SK-N-MC (cell line): ENCODE results near the gene TRDMT1.

ENCODE experiments used
- DNase-seq: peaks from one replicate; pipeline ENCODE4 v3.0.0-alpha.2; 2011; ENCODE audit warnings: low read depth, low spot score
- H3K27ac ChIP-seq: fragments of 200-600 bp; sonication (generic); 2 replicates; pipeline ENCODE4 v1.5.1; 2016; ENCODE audit warnings: mixed run types
- H3K36me3 ChIP-seq: fragments of 200-600 bp; sonication (generic); 2 replicates; pipeline ENCODE4 v1.6.1; 2017; ENCODE audit warnings: antibody characterized with exemption, low read length, mixed read lengths; ENCODE audit not compliant: insufficient read depth
- H3K4me3 ChIP-seq: fragments of 200-600 bp; sonication (generic); 2 replicates; pipeline ENCODE4 v1.5.1; 2016
- H3K9ac ChIP-seq: fragments of 200-600 bp; sonication (generic); 2 replicates; pipeline ENCODE4 v1.8.0; 2017; ENCODE audit warnings: mixed run types, mixed read lengths; ENCODE audit not compliant: insufficient read length
- H3K9me3 ChIP-seq: fragments of 200-600 bp; sonication (generic); 2 replicates; pipeline ENCODE4 v1.6.1; 2017; ENCODE audit warnings: low read depth, mild to moderate bottlenecking, antibody characterized with exemption, low read length, moderate library complexity, mixed read lengths
- EZH2 ChIP-seq: fragments of 200-600 bp; sonication (generic); IDR thresholded peaks from one replicate; pipeline ENCODE4 v1.6.1; 2017; ENCODE audit warnings: antibody characterized with exemption
- FOXP2 ChIP-seq: optimal IDR thresholded peaks from 2 replicates; pipeline ENCODE3; 2011; ENCODE audit warnings: mild to moderate bottlenecking, moderate library complexity; ENCODE audit not compliant: insufficient read depth; ENCODE audit errors: extremely low read length, control extremely low read depth
- POLR2AphosphoS5 ChIP-seq: IDR thresholded peaks from 2 replicates; pipeline ENCODE4 v1.6.1; 2012; ENCODE audit warnings: mild to moderate bottlenecking, low read depth, low read length, borderline replicate concordance

TRDMT1 gene

DNA sequence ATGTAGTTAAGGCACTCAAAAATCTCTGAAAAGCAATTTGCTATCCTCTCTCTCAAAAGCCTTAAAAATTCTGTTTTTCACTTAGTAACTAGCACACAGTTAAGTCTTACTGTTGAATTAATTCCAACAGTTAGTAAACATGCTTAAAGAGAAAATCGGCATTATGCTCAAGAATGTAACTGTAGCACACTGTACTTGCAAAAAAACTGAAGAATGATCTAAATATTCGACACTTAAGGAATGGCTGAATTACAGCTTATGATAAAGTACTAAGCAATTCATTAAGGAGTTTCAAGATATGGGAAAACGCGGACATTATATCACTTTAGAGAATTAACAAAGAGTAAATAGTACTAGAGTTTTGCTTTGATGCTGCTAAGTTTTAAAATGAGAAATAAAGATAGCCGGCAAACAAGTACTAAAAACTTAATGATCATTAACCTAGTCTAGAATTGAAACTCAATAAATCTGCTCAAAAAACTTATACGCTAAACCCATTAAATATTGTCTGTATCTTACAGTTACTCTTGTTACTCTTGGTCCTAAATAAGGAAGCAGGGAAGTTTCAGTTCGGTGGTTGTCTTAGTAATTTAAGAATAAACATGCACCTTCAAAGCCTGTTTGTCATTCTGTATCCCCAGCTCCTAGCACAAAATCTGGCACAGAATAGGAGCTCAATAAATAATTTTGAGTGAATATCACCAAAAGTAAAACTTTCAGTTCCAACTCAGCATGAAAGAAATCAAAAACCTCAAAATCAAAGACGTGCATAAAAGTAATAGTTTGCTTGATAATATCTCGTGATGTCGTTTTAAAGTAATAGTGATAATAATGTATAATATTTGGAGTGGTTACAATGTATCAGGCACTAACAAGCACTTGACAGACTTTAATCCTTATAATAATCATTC, 1.2 kb downstream of the TRDMT1 start:
- Histone ChIP-seq H3K36me3 (no peaks in the 10 kb centered on the region), H3K9ac (peak overlapping the region; percentile 86), H3K27ac (peak overlapping the region; percentile 90), H3K9me3 (no peaks in the 10 kb centered on the region), H3K4me3 (peak overlapping the region; percentile 91)
- no peak for TF ChIP-seq FOXP2
- TF ChIP-seq EZH2 = no peak
- TF ChIP-seq POLR2AphosphoS5 = no peak
- DNase-seq = no peak

DNA sequence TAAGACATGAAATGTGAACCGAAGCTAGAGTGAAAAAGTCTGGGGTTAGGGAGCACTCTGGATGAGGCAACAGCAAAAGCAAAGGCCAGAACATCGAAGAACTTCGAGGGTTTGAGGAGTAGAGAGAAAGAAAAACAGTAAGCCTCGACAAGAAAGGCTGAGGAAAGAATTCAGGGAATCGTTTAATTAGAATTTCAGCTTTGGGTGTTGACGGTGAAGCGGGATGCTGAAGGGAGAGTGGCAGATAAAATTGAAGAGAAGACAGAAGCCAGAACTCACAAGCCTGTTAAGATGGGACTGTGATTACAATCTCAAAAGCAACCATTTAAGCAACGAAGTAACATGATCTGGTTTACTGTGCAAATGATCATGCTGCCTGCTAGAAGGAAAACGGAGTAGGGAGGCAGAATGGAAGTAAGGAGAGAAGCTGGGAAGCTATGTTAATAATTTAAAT, 2.1 kb downstream of the TRDMT1 start:
- no peak for TF ChIP-seq POLR2AphosphoS5
- no peak for TF ChIP-seq FOXP2
- no peak for TF ChIP-seq EZH2
- no peak for DNase-seq
- Histone ChIP-seq H3K4me3 (peak overlapping the region; percentile 91), H3K27ac (peak overlapping the region; percentile 90), H3K9ac (peak overlapping the region; percentile 86), H3K9me3 (no peaks in the 10 kb centered on the region), H3K36me3 (no peaks in the 10 kb centered on the region)

DNA sequence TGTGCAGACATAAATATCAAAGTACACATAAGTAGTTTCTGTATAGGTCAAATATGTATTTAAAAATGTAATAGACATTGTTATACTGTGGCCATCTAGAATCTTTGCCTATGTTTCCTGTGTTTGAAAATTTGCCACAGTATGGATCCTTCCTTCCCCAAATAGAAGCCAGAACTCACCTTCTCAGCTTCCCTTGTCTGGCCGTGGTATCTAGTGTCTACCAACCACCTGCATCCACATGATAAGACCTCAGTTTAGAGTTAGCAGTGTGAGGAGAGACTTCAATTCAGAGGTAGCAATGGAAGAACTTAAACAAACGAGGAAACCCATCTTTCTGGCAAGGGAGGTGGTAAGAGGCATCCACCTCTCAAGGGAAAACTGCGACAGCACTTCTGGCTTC, 4.9 kb downstream of the TRDMT1 start:
- Histone ChIP-seq H3K9ac (no peak overlapping the region), H3K36me3 (no peaks in the 10 kb centered on the region), H3K27ac (no peak overlapping the region), H3K9me3 (no peaks in the 10 kb centered on the region), H3K4me3 (no peak overlapping the region)
- no peak for DNase-seq
- TF ChIP-seq POLR2AphosphoS5 (no peak), FOXP2 (no peak), EZH2 (no peak)

DNA sequence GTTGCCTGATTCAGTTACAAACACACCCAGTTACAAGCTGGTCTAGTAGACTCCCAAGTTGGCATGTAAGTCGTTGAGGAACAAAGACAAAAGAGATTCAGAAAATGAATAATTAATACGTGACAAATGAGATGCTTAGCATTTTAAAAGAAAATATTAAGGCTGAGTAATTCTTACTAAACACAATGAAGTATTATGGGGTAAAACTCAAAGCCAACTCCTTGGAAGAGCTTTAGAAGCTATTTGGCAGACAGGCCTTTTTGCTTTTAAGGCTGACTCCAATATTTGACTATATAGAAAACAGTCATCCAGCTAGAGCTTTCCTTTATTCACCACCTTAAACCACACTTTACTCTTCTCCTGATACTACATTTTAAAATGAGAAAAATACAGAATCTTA, 5.4 kb downstream of the TRDMT1 start:
- H3K27ac ChIP-seq = no peak overlapping the region
- H3K9ac ChIP-seq = no peak overlapping the region
- H3K9me3 ChIP-seq = no peaks in the 10 kb centered on the region
- no peak overlapping the region for H3K4me3 ChIP-seq
- H3K36me3 ChIP-seq = no peaks in the 10 kb centered on the region
- no peak for TF ChIP-seq EZH2
- TF ChIP-seq FOXP2 = no peak
- TF ChIP-seq POLR2AphosphoS5 = no peak
- no peak for DNase-seq

DNA sequence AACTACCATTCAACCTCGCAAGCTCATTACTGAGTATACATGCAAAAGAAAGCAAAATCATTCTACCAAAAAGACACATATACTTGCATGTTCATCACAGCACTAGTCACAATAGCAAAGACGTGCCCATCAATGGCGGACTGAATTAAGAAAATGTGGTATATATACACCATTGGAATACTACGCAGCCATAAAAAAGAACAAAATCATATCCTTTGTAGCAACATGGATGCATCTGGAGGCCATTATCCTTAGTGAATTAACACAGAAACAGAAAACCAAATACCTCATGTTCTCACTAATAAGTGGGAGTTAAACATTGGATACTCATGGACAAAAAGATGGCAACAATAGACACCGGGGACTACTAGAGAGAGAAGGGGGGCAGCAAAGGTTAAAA, 6.4 kb downstream of the TRDMT1 start:
- TF ChIP-seq POLR2AphosphoS5 (no peak), FOXP2 (no peak), EZH2 (no peak)
- H3K36me3 ChIP-seq = no peaks in the 10 kb centered on the region
- no peak overlapping the region for H3K4me3 ChIP-seq
- no peaks in the 10 kb centered on the region for H3K9me3 ChIP-seq
- no peak overlapping the region for H3K27ac ChIP-seq
- H3K9ac ChIP-seq = no peak overlapping the region
- DNase-seq = no peak

DNA sequence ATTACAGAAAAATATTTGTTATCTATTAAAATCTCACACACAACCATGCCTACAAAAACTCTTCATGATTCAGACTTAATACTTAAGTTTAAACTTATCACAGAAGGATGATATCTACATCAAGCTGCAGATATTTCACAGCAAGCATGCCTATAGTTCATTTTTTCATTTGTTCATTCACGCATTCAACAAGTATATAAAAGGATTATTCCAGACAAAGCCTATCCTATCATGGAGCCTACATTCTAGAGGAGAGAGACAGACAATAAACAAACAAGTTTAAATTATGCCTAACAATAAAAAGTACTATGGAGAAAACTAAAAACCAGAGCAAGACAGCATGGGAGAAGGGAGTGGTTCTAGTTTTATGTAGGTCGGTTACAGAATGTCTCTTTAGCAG, 10.9 kb downstream of the TRDMT1 start:
- no peak overlapping the region for H3K27ac ChIP-seq
- TF ChIP-seq EZH2 (no peak), FOXP2 (no peak), POLR2AphosphoS5 (no peak)
- H3K9me3 ChIP-seq = no peaks in the 10 kb centered on the region

DNA sequence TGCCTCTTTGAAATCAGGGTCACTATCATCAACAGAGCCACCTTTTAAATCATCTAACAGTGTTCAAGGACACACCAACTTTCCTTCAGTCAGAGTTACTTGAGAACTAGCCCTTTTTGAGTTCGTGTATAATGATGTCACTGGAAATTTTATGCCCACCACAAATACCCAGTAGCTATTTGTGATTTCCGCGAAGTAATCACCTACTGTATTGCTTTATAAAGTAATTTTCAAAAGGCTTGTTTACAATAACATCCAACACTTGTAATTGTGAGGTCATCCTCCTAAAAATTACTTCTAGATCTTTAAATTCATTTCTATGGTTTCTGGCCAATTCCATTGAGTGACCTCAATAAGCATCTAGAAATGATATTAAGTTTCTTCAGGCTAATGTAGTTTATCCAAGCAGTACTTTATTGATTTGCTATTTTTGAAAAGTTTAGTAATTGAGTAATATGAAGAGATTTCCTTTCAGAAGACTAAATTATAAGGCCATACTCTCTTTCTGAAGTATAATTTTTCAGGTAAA, 12.8 kb downstream of the TRDMT1 start:
- Histone ChIP-seq H3K4me3 (peak overlapping the region; percentile 59), H3K9ac (no peak overlapping the region), H3K9me3 (no peaks in the 10 kb centered on the region), H3K36me3 (no peaks in the 10 kb centered on the region), H3K27ac (peak overlapping the region; percentile 79; the same call in 1 of the 2 replicates)
- no peak for DNase-seq
- TF ChIP-seq EZH2 = no peak
- no peak for TF ChIP-seq FOXP2
- TF ChIP-seq POLR2AphosphoS5 = no peak

More for the DNA sequence above, 10.9 kb downstream of the TRDMT1 start:
- no peak overlapping the region for H3K4me3 ChIP-seq
- no peaks in the 10 kb centered on the region for H3K36me3 ChIP-seq
- no peak for DNase-seq
- no peak overlapping the region for H3K9ac ChIP-seq

DNA sequence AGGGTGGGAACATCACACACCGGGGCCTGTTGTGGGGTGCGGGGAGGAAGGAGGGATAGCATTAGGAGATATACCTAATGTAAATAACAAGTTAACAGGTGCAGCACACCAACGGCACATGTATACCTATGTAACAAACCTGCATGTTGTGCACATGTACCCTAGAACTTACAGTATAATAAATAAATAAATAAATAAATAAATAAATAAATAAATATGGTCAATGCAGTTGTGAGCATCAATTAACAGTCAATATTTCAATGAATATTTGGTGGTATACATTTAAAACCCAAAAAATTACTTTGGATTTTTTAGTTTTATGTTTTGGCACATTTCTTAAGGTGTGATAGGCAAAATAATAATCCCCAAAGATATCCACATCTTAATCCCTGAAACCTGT, 15.6 kb downstream of the TRDMT1 start:
- Histone ChIP-seq H3K9me3 (no peaks in the 10 kb centered on the region), H3K27ac (no peak overlapping the region), H3K4me3 (no peak overlapping the region), H3K9ac (no peak overlapping the region), H3K36me3 (no peaks in the 10 kb centered on the region)
- TF ChIP-seq EZH2 (no peak), FOXP2 (no peak), POLR2AphosphoS5 (no peak)
- no peak for DNase-seq
